HepG2 (cell line): ENCODE data around the gene DCC.

ENCODE experiments used
- ATF3 ChIP-seq: sonication (generic); formaldehyde crosslinking; IDR thresholded peaks from 2 replicates; pipeline ENCODE4 v1.4.0; 2020; ENCODE audit warnings: missing genetic modification reagents
- CTCF ChIP-seq: sonication (generic); formaldehyde crosslinking; IDR thresholded peaks from 2 replicates; pipeline ENCODE4 v1.5.0; 2020; ENCODE audit warnings: mild to moderate bottlenecking, missing genetic modification reagents, moderate library complexity
- HDAC6 ChIP-seq: fragments of 200-600 bp; sonication (generic); IDR thresholded peaks from 2 replicates; pipeline ENCODE4 v1.7.0; 2017; ENCODE audit warnings: mild to moderate bottlenecking, antibody characterized with exemption, low read length, low read depth
- MXI1 ChIP-seq: IDR thresholded peaks from 3 replicates; pipeline ENCODE4 v1.6.1; 2012; ENCODE audit warnings: low read depth, low read length, inconsistent platforms, borderline replicate concordance
- NPAS2 ChIP-seq: sonication (generic); formaldehyde crosslinking; IDR thresholded peaks from 2 replicates; pipeline ENCODE4 v1.8.0; 2022; ENCODE audit warnings: mild to moderate bottlenecking, missing genetic modification reagents, borderline replicate concordance
- POLR2A ChIP-seq, 2 experiments: IDR thresholded peaks; 2 replicates each; pipeline ENCODE4 v1.6.1; 2011; ENCODE audit warnings: low read depth in 2 of 2, low read length in 2 of 2, mild to moderate bottlenecking in 1 of 2, moderate library complexity in 1 of 2; ENCODE audit not compliant: insufficient read depth in 1 of 2
- TCF7L2 ChIP-seq: IDR thresholded peaks from 2 replicates; pipeline ENCODE4 v1.6.1; 2011; ENCODE audit warnings: mild to moderate bottlenecking, low read depth, low read length, moderate library complexity
- ZFP36L1 ChIP-seq: sonication (generic); formaldehyde crosslinking; IDR thresholded peaks from 2 replicates; pipeline ENCODE4 v1.8.0; 2022; ENCODE audit warnings: mild to moderate bottlenecking, missing genetic modification reagents, moderate library complexity
- ZFP37 ChIP-seq: sonication (generic); formaldehyde crosslinking; IDR thresholded peaks from 2 replicates; pipeline ENCODE4 v1.4.0; 2020; ENCODE audit warnings: missing genetic modification reagents, borderline replicate concordance
- ZGPAT ChIP-seq: IDR thresholded peaks from 2 replicates; pipeline ENCODE4 v1.6.1; 2016; ENCODE audit warnings: mild to moderate bottlenecking

- TF ChIP-seq ZFP37 (CRISPR knock-in tag) = no peak
- no peak for TF ChIP-seq CTCF (CRISPR knock-in tag)
- no peak for TF ChIP-seq ATF3
- no peak for TF ChIP-seq NPAS2 (CRISPR knock-in tag)
- no peak for TF ChIP-seq MXI1
- no peak for TF ChIP-seq ZFP36L1
- TF ChIP-seq POLR2A (IDR thresholded peaks at IDR 0.05; ENCODE audit: insufficient read depth in 1 of 2, low read depth in 2 of 2, low read length in 2 of 2) = no peak
- TF ChIP-seq HDAC6 = no peak
- no peak for TF ChIP-seq TCF7L2
- TF ChIP-seq ZGPAT (CRISPR knock-in tag) = no peak
Observed at GRCh38 chr18:52435301-52435700, 95.3 kb downstream of the DCC start.
